Suppressor macrophage treated with lipopolysaccharide for 4 hours (primary cell): ENCODE measurements around the gene RABL2A.
"Not testable (repeated sequence)": the region's sequence is repeated elsewhere in the genome, so short reads cannot be mapped to it uniquely, and the experiment has no call there.

Source experiments
- DNase-seq: peaks from one replicate; pipeline ENCODE4 v3.0.0-alpha.2; 2020

RABL2A gene

DNA sequence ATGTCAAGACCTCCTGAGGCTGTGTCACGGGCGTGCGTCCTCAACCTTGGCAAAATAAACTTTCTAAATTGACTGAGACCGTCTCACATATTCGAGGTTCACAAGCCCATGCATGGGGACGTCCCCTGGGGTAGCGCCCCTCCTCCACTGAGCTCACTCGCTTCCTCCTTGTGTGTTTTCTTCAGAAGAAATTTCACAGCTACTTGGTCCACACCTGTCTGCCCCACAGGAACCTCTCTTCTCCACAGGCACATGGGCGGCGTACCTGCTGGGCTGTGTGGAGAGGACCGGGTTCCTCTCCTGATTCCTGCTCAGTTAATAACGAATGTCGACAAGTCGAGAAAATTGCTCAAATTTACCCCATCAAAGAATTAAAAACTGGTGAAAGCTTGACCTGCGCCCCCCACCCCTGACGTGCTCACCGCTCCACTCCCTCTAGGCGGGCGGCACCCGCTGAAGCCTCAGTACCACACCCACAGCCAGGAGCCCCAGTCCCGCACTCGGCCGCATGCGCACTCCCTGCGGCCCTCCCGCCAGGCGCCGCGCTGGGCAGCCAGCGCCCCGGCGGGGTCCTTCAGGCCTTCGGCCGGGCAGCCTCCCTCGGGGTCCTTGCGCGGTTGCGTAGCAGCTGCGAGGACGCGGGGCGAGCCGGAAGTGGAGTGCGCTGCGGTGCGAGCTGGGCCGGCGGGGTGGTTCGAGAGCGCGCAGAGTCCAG is at the start of gene RABL2A:
RABL2A (plus strand) TSS at position 651 of the 715 bp plus-strand sequence. CDS start 1,341 bp downstream, outside the sequence.
- DNase-seq = peak; percentile 87

DNA sequence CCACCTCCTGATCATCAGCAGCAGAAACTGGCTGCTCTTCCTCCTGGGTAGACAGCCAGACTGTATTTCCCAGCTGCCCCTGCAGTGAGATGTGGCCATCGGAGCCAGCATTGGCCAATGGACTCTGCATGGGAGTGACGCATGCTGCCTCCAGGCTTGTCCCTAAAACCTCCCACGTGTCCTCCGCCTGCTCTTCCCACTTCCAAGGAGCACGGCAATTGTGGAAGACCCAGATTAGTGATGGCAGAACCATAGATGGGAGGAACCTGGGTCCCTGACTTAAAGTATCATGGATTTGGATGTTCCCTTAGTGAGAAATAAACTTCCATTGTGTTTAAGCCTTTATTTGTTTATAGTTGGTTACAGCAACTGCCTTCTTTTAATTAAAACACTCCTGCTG is 48.6 kb upstream of the RABL2A start:
- not testable (repeated sequence) for DNase-seq

DNA sequence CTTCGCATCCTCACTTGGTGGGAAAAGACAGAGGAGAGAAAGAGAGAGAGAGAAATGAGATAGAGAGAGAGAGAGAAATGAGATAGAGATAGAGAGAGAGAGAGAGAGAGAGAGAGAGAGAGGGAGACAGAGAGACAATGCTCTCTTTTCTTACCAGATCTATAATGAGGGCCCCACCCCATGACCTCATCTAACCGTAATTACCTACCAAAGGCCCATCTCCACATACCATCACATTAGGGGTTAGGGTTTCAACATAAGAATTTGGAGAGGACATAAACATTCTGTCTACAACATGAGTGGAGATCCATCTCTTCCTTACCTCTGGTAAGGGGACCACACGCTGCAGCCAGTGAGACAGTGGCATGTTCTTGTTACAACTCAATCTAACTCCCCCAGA is 44.6 kb upstream of the RABL2A start:
- DNase-seq = not testable (repeated sequence)

- peak; percentile 79 for DNase-seq
Observed at GRCh38 chr2:113583521-113584225, 43.4 kb upstream of the RABL2A start.

GRCh38 chr2:113584311-113585092 is 42.6 kb upstream of the RABL2A start:
- not testable (repeated sequence) for DNase-seq

GRCh38 chr2:113587201-113587600 is 39.9 kb upstream of the RABL2A start:
- peak; percentile 53 for DNase-seq

DNA sequence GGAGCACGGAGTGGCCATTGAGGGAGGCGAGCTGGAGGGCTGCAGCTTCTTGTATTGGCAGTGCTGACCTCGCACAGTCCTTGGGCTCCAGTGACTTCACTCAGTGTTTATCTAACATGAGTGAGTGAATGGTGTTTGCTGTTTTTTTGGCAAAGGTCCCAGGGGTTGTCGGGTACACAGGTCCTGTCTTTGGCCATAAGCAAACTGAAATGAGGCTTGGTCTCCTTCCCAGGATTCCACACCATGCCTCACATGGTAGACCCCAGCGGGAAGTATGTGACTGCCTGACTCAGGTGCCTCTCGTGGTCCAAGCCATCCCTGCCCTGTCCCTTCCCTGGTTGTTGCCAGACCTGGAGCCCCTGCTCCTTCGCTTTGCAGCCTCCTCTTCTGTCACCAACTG is 37.5 kb upstream of the RABL2A start:
- DNase-seq = not testable (repeated sequence)

DNA sequence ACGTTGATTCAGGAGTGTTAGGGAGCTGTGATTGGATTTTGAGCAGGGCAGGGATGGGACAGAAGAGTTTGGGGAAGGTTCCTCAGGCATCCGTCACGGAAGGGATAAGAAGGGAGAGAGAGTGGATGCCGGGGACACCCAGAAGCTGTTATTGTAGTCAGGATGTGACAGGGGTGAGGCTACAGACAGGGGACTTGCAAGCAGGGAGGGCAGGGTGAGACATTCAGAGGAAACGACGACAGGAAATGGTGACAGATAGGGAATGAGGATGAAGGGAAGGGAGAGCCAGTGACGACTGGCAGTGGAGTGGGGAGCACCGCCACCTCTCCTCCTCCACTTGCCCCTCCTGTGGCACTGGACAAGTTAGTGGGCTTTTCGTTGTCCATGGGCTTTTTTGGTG is 35.1 kb upstream of the RABL2A start:
- not testable (repeated sequence) for DNase-seq

GRCh38 chr2:113593280-113593679 is 33.8 kb upstream of the RABL2A start:
- not testable (repeated sequence) for DNase-seq

- not testable (repeated sequence) for DNase-seq
Observed at GRCh38 chr2:113595725-113596124, 31.3 kb upstream of the RABL2A start.

DNA sequence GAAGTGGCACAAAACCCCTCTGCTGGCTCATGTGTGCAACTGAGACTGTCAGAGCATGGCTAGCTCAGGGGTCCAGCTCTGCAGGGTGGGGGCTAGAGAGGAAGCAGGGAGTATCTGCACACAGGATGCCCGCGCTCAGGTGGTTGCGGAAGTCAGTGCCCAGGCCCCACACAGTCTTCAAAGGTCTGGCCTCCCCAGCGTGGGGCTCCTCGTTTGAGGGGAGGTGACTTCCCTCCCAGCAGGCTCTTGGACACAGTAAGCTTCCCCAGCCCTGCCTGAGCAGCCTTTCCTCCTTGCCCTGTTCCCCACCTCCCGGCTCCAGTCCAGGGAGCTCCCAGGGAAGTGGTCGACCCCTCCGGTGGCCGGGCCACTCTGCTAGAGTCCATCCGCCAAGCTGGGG is 29.9 kb upstream of the RABL2A start:
- not testable (repeated sequence) for DNase-seq

- DNase-seq = not testable (repeated sequence)
Observed at GRCh38 chr2:113597572-113597971, 29.5 kb upstream of the RABL2A start.

GRCh38 chr2:113598180-113598579 is 28.9 kb upstream of the RABL2A start:
- not testable (repeated sequence) for DNase-seq

- DNase-seq = not testable (repeated sequence)
Observed at GRCh38 chr2:113598738-113599137, 28.3 kb upstream of the RABL2A start.

- not testable (repeated sequence) for DNase-seq
Observed at GRCh38 chr2:113599208-113599607, 27.9 kb upstream of the RABL2A start.

GRCh38 chr2:113602040-113602769 is 24.9 kb upstream of the RABL2A start:
- DNase-seq = peak; percentile 55

DNA sequence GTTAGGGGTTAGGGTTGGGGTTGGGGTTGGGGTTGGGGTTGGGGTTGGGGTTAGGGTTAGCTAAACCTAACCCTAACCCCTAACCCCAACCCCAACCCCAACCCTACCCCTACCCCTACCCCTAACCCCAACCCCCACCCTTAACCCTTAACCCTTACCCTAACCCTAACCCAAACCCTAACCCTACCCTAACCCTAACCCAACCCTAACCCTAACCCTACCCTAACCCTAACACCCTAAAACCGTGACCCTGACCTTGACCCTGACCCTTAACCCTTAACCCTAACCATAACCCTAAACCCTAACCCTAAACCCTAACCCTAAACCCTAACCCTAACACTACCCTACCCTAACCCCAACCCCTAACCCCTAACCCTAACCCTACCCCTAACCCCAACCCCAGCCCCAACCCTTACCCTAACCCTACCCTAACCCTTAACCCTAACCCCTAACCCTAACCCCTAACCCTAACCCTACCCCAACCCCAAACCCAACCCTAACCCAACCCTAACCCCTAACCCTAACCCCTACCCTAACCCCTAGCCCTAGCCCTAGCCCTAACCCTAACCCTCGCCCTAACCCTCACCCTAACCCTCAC is 24.1 kb upstream of the RABL2A start:
- DNase-seq = no peak

- peak; percentile 94 for DNase-seq
Observed at GRCh38 chr2:113603467-113604084, 23.5 kb upstream of the RABL2A start.

DNA sequence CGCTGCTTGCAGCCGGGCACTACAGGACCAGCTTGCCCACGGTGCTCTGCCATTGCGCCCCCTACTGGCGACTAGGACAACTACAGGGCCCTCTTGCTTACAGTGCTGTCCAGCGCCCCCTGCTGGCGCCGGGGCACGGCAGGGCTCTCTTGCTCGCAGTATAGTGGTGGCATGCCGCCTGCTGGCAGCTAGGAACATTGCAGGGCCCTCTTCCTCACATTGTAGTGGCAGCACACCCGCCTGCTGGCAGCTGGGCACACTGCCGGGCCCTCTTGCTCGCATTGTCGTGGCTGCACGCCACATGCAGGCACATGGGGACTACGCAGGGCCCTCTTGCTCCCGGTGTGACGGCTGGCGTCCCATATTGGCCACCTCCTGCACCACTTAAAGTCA is 23.0 kb upstream of the RABL2A start:
- peak; percentile 92 for DNase-seq

- DNase-seq = not testable (repeated sequence)
Observed at GRCh38 chr2:113604661-113605060, 22.4 kb upstream of the RABL2A start.

- DNase-seq = not testable (repeated sequence)
Observed at GRCh38 chr2:113606036-113606435, 21.0 kb upstream of the RABL2A start.

DNA sequence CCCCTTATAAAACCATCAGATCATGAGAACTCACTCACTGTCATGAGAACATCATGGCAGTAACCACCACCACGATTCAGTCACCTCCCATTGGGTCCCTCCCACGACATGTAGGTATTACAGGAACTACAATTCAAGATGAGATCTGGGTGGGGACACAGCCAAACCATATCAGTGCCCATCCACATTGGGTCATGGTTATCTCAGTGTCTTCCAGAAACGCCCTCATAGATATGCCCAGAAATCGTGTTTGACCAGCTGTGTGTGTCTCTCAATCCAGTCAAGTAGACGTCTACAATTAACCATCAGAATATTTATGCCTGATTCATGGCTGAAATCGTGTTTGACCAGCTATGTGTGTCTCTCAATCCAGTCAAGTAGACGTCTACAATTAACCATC is 17.2 kb upstream of the RABL2A start:
- not testable (repeated sequence) for DNase-seq
